NCI-H82 treated with DMSO at 0.1 percent for 48 hours (cell line): Measurements from ENCODE around the gene MYL4.
"Not testable (repeated sequence)": the region's sequence is repeated elsewhere in the genome, so short reads cannot be mapped to it uniquely, and the experiment has no call there.

ENCODE experiments used
- DNase-seq: peaks from one replicate; lab custom pipeline; 2025; ENCODE audit not compliant: unreplicated experiment; lab: John Stamatoyannopoulos, UW

The MYL4 gene

GRCh38 chr17:47239967-47240651 lies 31.0 kb downstream of the MYL4 start:
- DNase-seq = no peak

GRCh38 chr17:47240806-47241205 lies 31.7 kb downstream of the MYL4 start:
- no peak for DNase-seq

GRCh38 chr17:47242648-47243047 lies 33.5 kb downstream of the MYL4 start:
- DNase-seq = no peak

- no peak for DNase-seq
Measured at GRCh38 chr17:47243737-47244598, 34.8 kb downstream of the MYL4 start.

GRCh38 chr17:47244697-47245096 lies 35.5 kb downstream of the MYL4 start:
- no peak for DNase-seq

GRCh38 chr17:47246120-47246519 lies 37.0 kb downstream of the MYL4 start:
- no peak for DNase-seq

GRCh38 chr17:47250855-47251254 lies 41.7 kb downstream of the MYL4 start:
- DNase-seq = no peak

- DNase-seq = no peak
Measured at GRCh38 chr17:47251421-47251940, 42.3 kb downstream of the MYL4 start.

- DNase-seq = no peak
Measured at GRCh38 chr17:47252209-47252608, 43.1 kb downstream of the MYL4 start.

- DNase-seq = no peak
Measured at GRCh38 chr17:47252766-47253512, 43.8 kb downstream of the MYL4 start.

GRCh38 chr17:47253541-47254402 lies 44.6 kb downstream of the MYL4 start, which contains the start of gene ITGB3:
ITGB3 (plus strand) TSS chr17:47253827; CDS start chr17:47253862, 35 bp downstream.
- no peak for DNase-seq

- DNase-seq = no peak
Measured at GRCh38 chr17:47254403-47254943, 45.3 kb downstream of the MYL4 start.

- no peak for DNase-seq
Measured at GRCh38 chr17:47257651-47258339, 48.6 kb downstream of the MYL4 start.

- no peak for DNase-seq
Measured at GRCh38 chr17:47262586-47262985, 53.4 kb downstream of the MYL4 start.

GRCh38 chr17:47264166-47264565 lies 55.0 kb downstream of the MYL4 start:
- no peak for DNase-seq

- no peak for DNase-seq
Measured at GRCh38 chr17:47265983-47266541, 56.9 kb downstream of the MYL4 start.

GRCh38 chr17:47266782-47267181 lies 57.6 kb downstream of the MYL4 start:
- no peak for DNase-seq

- no peak for DNase-seq
Measured at GRCh38 chr17:47267354-47267828, 58.2 kb downstream of the MYL4 start.

- not testable (repeated sequence) for DNase-seq
Measured at GRCh38 chr17:47268964-47269363, 59.8 kb downstream of the MYL4 start.
